Epithelial cell of proximal tubule (primary cell): Measurements from ENCODE around the gene KRTAP2-2. TPM values are rescaled to one million over a fixed set of nuclear protein-coding genes. Genes with fewer than 3 reads are reported as not detected.

Experiments used
- DNase-seq: peaks from one replicate; pipeline ENCODE4 v3.0.0-alpha.2; 2011; ENCODE audit warnings: low read depth
- H3K4me3 ChIP-seq: 2 replicates; pipeline ENCODE4 v1.5.1; 2011; ENCODE audit warnings: low read depth, mild to moderate bottlenecking, low read length
- total RNA-seq: library from RNA; depleted of rRNA; stranded (reverse); fragments of >200 nt; gene quantifications from 2 replicates; pipeline ENCODE4 v1.2.3, GENCODE V29; 2015
- TF ChIP-seq, protein P1 (sequence below): conservative IDR thresholded peaks from 2 replicates; pipeline ENCODE4 v1.5.1; 2012; ENCODE audit warnings: low read depth, mild to moderate bottlenecking, low read length

The KRTAP2-2 gene
- total RNA-seq, 1 donor from 2014 or later = not detected

DNA sequence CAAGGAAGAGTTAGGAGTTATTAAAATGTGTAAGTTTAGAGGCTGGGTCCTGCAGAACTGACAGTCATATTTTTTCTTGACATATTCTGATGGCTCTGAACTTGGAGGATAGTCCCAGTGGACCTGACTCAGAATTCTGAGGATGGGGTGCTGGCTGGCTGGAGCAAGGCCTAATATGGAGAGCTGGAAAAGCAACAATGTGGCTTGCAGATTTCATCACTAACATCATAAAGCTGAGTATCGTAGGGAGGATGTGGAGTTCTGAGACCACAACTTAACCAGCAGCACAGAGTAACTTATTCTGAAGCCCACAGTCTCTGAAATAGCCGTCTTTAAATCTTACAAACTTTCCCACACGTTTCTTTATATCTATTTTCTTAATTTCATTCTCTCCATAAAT, 30.3 kb downstream of the KRTAP2-2 start:
- no peak overlapping the region for H3K4me3 ChIP-seq
- TF ChIP-seq, protein P1, sequence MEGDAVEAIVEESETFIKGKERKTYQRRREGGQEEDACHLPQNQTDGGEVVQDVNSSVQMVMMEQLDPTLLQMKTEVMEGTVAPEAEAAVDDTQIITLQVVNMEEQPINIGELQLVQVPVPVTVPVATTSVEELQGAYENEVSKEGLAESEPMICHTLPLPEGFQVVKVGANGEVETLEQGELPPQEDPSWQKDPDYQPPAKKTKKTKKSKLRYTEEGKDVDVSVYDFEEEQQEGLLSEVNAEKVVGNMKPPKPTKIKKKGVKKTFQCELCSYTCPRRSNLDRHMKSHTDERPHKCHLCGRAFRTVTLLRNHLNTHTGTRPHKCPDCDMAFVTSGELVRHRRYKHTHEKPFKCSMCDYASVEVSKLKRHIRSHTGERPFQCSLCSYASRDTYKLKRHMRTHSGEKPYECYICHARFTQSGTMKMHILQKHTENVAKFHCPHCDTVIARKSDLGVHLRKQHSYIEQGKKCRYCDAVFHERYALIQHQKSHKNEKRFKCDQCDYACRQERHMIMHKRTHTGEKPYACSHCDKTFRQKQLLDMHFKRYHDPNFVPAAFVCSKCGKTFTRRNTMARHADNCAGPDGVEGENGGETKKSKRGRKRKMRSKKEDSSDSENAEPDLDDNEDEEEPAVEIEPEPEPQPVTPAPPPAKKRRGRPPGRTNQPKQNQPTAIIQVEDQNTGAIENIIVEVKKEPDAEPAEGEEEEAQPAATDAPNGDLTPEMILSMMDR = no peak
- DNase-seq = no peak

DNA sequence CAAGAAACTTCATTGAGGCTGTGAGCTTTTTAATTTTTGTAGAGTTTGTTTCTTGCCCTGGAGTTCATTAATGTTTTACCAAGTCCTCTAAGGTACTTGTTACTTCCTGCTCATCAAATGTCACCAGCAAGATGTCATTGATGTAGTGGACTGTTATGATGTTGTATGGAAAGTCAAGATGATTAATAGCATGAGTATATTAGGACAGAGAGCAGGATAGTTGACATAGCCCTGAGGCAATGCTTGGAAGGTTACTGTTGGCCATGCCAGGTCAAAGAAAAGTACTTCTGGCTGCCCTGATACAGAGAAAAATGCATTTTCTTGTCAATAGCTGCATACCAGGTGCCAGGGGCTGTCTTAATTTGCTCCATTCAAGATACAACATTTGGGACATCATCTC, 34.7 kb downstream of the KRTAP2-2 start:
- DNase-seq = no peak
- TF ChIP-seq, protein P1 = no peak
- no peak overlapping the region for H3K4me3 ChIP-seq

DNA sequence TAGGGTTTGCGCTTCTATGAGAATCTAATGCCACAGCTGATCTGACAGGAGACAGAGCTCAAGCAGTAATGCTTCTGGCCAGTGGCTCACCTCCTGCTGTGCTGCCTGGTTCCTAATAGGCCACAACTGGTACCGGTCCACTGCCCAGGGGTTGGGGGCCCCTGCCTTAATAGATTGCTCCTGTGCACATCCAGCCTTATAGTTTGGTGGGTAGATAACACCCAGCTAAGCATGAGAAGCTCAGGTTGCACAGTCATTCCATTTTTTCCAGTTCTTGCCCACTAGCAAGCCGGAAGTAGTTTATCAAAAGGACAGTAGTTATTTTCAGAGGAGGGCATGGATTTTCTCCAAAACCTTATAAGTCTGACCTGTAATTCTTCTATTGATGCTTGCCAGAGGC, 35.6 kb downstream of the KRTAP2-2 start:
- DNase-seq = no peak
- H3K4me3 ChIP-seq = no peak overlapping the region
- TF ChIP-seq, protein P1 = no peak

DNA sequence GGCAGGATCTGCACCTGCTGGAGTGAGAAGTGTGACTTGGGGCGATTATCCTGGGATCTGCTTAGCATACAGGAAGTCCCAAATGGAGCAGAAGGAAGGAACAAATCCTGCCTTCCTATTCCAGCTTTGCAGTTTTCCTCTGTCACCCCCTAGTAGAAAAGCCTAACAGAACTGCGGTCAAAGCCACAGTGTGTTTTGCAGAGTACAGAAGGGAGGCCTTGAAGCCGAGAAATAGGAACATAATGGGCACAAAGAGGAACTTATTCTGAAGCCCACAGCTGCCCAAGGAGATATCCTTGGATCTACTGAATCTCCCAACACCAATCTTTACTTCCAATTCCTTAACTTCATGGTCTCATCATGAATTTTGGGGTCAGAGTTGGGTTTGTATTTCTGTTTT, 36.5 kb downstream of the KRTAP2-2 start:
- no peak overlapping the region for H3K4me3 ChIP-seq
- no peak for DNase-seq
- TF ChIP-seq, protein P1 = no peak

DNA sequence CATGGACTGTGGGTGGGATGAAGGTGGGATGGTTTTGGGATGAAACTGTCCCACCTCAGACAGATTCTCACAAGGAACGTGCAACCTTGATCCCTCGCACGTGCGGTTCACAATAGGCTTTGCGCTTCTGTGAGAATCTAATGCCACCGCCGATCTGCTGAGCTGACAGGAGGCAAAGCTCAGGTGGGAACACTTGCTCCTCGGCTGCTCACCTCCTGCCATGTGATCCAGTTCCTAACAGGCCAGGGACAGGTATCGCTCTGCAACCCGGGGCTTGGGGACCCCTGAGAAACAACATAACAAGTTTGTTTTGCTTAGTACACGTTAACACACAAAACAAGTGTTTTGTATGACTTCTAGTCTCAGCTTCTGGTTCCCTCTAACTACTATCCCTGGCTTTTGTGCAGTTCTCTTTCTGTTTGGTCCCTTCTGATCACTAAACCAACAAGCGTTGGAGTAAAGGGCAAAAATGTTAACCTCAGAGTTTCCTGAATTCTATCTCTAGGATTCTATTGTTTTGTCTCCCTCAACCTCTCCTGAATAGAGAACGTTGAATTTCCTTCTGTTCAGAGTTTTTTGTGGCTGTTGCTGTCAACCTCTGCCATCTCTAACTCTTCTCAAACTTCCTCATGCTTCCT, 38.3 kb downstream of the KRTAP2-2 start:
- no peak for DNase-seq
- TF ChIP-seq, protein P1 = no peak
- H3K4me3 ChIP-seq = no peak overlapping the region

DNA sequence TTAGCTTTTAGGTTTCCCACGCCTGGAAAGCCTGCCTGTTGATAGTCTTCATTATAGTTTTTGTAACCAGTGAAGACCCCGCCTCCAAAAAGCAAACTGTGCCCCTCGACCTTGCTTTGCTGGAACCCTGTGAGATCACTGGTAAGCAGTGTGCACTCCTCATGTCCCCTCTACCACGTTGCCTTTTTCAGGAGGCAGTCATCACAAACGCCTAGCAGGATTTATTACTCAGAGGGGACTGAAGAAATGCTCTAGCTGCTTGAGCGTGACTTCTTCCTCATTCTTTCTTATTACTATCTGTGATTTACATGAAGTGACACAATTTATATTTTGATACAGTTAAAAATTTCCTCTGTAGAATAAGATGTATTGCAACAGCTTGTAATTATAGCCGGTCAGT, 39.6 kb downstream of the KRTAP2-2 start:
- TF ChIP-seq, protein P1 = no peak
- no peak overlapping the region for H3K4me3 ChIP-seq
- no peak for DNase-seq

DNA sequence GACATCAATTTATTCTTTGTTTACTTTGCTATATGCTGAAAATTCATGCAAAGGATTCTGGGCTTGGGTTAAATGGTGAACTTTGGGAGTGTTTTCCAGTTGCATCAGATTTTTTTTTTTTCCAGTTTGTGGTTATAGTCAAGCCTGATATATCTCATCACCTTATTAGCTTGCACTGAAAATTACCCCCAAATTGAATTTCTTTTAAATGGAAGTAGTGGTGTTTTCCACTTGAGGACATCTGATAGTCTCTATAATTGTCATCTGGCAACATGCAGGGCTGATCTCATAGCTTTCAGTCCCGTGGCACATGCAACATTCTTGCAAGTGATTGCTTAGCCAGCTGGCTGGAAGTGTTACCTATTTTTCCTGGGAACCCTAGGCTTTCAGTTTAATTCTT, 41.4 kb downstream of the KRTAP2-2 start:
- no peak overlapping the region for H3K4me3 ChIP-seq
- DNase-seq = no peak
- TF ChIP-seq, protein P1 = no peak
